Epithelial cell of prostate (primary cell): ENCODE measurements around the gene SH3BP1.
"Not testable (repeated sequence)": the region's sequence is repeated elsewhere in the genome, so short reads cannot be mapped to it uniquely, and the experiment has no call there.

Source experiments
- DNase-seq: peaks from one replicate; pipeline ENCODE4 v3.0.0-alpha.2; 2011; ENCODE audit warnings: low read depth, low spot score
- H3K27ac ChIP-seq: fragments of 450-650 bp; 2 replicates; pipeline ENCODE4 v1.5.1; 2017; ENCODE audit warnings: mild to moderate bottlenecking

The SH3BP1 gene, protein sequence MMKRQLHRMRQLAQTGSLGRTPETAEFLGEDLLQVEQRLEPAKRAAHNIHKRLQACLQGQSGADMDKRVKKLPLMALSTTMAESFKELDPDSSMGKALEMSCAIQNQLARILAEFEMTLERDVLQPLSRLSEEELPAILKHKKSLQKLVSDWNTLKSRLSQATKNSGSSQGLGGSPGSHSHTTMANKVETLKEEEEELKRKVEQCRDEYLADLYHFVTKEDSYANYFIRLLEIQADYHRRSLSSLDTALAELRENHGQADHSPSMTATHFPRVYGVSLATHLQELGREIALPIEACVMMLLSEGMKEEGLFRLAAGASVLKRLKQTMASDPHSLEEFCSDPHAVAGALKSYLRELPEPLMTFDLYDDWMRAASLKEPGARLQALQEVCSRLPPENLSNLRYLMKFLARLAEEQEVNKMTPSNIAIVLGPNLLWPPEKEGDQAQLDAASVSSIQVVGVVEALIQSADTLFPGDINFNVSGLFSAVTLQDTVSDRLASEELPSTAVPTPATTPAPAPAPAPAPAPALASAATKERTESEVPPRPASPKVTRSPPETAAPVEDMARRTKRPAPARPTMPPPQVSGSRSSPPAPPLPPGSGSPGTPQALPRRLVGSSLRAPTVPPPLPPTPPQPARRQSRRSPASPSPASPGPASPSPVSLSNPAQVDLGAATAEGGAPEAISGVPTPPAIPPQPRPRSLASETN

DNA sequence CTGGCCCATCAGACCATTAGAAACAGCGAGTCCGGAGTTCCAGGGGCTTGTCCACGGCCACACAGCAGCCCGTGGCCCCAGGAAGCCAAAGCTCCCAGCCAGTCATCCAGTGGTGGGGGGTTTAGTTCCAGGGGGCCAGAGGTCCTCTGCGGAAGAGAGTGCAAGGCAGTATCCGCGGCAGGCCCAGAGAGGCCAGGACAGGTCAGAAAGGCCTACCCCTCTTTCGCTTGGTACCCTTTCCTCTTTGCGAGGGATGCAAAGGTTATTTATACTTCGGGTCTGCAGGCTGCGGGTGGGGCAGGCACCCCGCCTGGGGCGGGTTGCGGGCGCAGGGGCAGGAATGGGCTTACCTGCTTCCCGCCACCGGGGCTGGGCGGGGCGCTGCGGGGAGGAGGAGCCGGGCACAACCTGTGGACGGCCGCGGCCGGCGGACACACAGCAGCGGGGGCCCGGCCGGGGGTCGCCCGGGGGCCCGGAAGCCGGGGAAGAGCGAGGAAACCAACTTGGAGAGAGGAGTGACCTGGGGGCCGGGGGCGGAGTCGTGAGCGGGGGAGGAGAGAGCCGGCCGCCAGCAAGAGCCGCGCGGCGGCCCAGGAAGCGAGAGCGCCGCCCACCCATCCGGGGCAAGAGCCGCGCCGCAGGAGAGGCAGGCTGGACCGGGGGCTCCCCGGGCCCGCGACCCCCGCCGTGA lies at the start of gene SH3BP1:
TSS of gene SH3BP1 (plus strand) at position 600 of the 691 bp plus-strand sequence. CDS start 119 bp downstream, outside the sequence.
- H3K27ac ChIP-seq = peak within 1 kb of the TSS; percentile 83
- no peak for DNase-seq

DNA sequence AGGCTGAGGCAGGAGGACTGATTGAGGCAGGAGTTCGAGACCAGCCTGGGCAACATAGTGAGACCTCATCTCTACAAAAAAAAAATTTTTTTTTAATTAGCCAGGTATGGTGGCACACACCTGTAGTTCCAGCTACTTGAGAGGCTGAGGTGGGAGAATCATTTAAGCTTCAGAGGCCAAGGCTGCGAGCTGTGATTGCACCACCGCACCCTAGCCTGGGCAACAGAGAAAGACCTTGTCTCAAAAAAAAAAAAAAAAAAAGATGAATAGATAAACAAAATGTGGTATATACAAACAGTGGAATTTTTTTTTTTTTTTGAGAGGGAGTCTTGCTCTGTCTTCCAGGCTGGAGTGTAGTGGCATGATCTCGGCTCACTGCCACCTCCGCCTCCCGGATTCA lies 48.4 kb upstream of the SH3BP1 start:
- not testable (repeated sequence) for H3K27ac ChIP-seq, DNase-seq

- no peak overlapping the region for H3K27ac ChIP-seq
- DNase-seq = no peak
These were observed 47.6 kb upstream of the SH3BP1 start for GRCh38 chr22:37591823-37592404.

GRCh38 chr22:37594237-37594636 lies 45.2 kb upstream of the SH3BP1 start:
- no peak for DNase-seq
- H3K27ac ChIP-seq = no peak overlapping the region

GRCh38 chr22:37599153-37599552 lies 40.3 kb upstream of the SH3BP1 start:
- H3K27ac ChIP-seq = no peak overlapping the region
- no peak for DNase-seq

- DNase-seq = no peak
- no peak overlapping the region for H3K27ac ChIP-seq
These were observed 38.3 kb upstream of the SH3BP1 start for GRCh38 chr22:37601203-37601539.

DNA sequence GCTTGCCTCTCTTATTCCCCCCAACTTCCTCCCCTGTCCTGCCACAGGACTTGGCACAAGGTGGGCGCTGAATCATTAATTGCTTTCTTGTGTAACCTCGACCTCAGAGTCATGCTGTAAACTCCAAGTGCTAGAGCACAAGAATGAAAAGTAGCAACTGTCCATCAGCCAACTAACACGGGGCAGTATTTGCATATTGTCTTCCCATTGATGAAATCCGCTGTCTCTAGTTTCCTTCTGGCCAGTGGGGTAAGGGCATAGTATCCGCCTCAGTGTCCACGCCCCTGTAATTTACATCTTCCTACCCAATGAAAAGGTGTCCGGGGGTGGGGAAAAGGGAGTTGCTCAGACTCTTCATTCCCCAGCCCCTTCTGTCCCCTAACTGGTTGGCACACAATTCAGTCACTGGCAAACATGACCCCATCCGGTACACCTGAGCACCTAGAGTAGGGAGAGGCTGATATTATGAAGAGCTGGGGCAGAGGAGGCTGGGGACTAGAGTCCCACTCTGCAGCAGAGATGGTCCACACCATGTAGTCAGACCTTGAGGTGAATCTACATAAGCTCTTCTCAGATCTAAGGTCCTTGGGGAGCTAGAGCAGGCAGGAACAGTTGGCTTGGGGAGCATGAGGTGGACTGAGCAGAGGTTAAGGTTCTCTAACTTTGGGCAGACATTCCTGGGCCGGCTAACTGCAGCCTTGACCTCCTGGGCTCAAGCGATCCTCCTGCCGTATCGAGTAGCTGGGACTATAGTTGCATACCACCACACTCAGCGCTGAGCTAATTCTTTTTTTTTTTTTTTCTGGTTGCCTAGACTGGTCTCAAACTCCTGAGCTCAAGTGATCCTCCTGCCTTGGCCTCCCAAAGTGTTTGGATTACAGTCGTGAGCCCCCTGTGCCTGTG lies 37.7 kb upstream of the SH3BP1 start:
- no peak overlapping the region for H3K27ac ChIP-seq
- no peak for DNase-seq

DNA sequence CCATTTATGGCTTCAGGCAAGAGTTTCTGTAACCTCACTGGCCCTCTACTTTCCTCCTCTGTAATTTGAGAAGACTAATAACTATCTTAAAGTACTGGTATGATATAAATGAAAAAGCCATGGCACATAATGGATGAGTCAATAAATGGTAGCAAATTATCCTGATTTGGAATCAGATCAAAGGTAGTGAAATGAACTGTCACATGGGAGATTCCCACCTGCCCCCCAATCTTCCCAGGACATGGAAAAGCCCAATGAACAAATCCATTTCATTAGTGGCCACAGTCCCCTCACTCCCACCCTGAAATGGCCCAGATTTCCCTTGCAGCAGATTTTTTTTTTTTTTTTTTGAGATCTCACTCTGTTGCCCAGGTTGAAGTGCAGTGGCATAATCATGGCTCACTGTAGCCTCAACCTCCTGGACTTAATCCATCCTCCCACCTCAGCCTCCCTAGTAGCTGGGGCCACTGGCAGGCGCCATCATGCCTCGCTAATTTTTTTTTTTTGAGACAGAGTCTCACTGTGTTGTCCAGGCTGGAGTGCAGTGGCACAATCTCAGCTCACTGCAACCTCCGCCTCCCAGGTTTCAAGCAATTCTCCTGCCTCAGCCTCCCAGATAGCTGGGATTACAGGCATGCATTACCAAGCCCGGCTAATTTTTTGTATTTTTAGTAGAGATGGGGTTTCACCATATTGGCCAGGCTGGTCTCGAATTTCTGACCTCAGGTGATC lies 36.8 kb upstream of the SH3BP1 start:
- H3K27ac ChIP-seq, DNase-seq: not testable (repeated sequence)

DNA sequence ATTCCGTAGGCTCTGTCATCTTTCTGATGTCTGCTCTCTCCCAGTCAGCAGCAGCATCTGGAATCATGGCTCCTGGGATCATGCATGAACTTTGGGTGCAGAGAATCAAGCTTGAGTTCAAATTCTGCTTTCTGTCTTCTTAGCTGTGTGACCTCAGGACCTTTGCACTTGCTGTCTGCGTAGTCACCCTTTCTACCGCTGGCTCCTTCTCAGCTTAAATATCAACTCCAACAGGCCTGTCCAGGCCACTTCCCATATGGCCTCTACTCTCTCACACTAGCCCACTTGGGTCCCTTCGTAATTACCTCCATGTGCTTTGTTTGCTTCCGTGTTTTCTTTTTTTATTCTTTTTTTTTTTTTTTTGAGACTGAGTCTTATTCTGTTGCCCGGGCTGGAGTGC lies 35.4 kb upstream of the SH3BP1 start:
- no peak overlapping the region for H3K27ac ChIP-seq
- no peak for DNase-seq

DNA sequence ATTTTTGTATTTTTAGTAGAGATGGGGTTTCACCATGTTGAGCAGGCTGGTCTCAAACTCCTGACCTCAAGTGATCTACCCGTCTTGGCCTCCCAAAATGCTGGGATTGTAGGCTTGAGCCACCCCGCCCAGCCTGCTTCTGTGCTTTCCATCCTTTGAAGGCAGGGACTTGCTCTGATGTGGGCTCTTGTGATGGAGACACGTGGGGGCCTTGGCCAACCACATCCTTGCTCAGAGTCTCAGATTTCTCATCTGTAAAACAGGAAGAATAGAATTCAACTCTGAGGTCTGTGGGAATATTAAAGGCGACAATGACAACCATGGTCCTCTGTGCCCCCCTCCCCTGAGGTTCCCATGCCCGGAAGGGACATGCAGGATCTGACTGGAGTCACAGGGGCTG lies 34.6 kb upstream of the SH3BP1 start:
- H3K27ac ChIP-seq = no peak overlapping the region
- no peak for DNase-seq

DNA sequence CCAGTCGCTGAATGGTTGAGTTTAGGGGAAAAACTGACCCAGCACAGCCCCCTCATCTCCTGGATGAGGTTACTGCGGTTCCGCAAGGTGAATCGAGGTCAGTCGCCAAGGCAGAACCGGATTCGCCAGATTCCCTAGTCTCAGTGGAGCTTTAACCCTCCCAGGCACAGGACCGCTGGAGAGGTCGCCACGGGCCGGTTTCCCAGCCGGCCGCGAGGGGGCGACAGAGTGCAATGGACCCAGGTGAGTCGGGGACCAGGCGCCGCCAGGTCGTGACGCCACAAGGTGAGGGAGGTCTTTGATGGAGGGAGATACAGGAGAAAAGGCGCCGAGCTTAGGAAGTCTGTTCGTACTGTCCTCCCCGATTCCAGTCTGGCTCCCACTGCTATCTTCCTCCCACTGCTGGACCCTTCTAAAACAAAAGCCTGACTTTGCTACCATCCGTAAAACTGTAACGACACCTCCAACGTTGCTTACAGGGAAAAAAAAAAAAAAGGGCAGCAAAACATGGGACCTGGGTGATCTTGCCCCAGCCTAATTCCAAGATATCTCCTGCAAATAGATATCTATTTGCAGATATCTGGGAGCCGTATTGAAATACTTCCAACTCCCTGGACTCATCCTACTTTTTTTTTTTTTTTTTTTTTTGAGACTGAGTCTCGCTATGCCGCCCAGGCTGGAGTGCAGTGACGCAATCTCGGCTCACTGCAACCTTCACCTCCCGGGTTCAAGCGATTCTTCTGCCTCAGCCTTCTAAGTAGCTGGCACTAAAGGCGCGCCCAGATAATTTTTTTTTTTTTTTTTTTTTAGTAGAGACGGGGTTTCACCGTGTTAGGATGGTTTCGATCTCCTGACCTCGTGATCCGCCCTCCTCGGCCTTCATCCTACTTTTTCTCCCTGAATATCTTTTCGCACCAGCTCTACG lies 32.2 kb upstream of the SH3BP1 start:
- H3K27ac ChIP-seq = peak overlapping the region; percentile 97

GRCh38 chr22:37607935-37608476 lies 31.5 kb upstream of the SH3BP1 start:
- no peak for DNase-seq
- peak overlapping the region; percentile 97 for H3K27ac ChIP-seq

More for the DNA sequence above, 32.2 kb upstream of the SH3BP1 start:
- DNase-seq = peak; percentile 31

- peak within 1 kb of the TSS; percentile 97 for H3K27ac ChIP-seq
- DNase-seq = peak; percentile 84
These were observed 30.8 kb upstream of the SH3BP1 start, which contains the start of gene GGA1 for GRCh38 chr22:37608477-37609239. Gene GGA1, plus strand, starts transcription at chr22:37608834. Its CDS starts 27 bp downstream, at chr22:37608861.

DNA sequence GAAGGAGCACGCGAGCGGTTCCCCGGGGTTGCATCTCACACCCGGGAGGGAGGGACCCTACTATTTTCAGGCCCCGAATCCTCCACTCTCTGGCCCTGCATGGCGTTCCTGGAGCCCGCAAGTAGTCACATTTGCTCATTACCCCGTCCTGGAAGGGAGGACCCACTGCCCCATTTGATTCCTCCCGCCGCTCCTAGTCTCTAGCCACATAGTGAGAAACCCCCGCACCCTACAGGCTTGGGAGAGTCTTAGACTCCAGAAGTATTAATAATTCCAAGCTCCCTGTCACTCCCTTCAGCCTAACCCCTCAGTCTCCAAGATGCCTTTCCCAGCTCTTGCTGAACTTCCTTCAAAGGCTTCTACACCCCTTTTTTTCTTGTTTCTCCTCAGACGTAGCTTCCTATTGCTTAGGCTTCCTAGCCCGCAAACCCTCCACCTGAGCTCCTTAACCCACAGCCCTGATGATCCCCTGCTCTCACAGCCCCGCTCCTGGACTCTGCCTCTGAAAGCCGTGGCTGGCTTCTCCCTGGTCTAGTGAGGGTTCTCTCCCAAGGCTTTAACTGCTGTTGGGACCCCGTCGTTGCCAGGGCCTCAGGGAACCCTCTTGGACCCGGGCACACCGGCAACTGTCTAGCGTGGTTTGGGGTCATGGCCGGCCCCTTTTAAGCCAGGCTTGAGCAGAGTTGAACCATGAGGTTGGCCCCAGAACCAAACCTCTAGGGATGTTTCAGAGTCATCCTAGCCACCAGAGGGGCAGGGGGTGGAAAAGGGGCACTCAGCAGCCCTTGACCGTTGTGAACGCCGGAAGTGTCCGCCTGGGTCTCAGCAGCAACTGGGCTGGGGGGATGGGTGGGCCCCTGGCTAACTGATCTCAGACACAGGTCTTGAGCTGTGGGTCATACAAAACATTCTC lies 30.0 kb upstream of the SH3BP1 start:
- H3K27ac ChIP-seq = peak overlapping the region; percentile 97
- no peak for DNase-seq

GRCh38 chr22:37610153-37610475 lies 29.4 kb upstream of the SH3BP1 start:
- H3K27ac ChIP-seq = peak overlapping the region; percentile 97

More at GRCh38 chr22:37610153-37610475, 29.4 kb upstream of the SH3BP1 start:
- not testable (repeated sequence) for DNase-seq
